ENCODE results near the gene SSBP1.
"Not testable (repeated sequence)": the region's sequence is repeated elsewhere in the genome, so short reads cannot be mapped to it uniquely, and the experiment has no call there.

GRCh38 chr7:141770083-141770583 lies 32.0 kb downstream of the SSBP1 start:
- TF ChIP-seq CTCF (conservative IDR thresholded peaks at IDR 0.05); EZH2 (IDR thresholded peaks at IDR 0.05; ENCODE audit: low read depth): not testable (repeated sequence)
